ENCODE measurements around the gene LPO.

The LPO gene

DNA sequence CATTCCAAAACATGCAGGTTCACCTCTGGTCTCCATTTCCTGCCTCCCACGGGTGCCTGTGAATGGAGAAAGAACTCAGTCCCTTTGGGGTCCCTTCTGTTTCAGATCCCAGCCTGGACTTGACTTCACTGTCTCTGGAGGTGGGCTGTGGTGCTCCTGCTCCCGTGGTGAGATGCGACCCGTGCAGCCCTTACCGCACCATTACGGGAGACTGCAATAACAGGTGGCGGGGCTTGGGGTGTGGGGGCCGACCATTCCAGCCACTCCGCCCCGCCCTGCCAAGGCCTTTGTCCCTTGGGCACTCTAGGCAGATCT, 10.5 kb downstream of the LPO start:
- TF ChIP-seq TAF1 (IDR thresholded peaks at IDR 0.05; ENCODE audit: low read depth) (no peak), TCF12 (IDR thresholded peaks at IDR 0.05; ENCODE audit: low read depth) (no peak), NFIC (IDR thresholded peaks at IDR 0.05) (no peak), ZBTB7A (IDR thresholded peaks at IDR 0.05; ENCODE audit: low read depth) (no peak), EGR1 (IDR thresholded peaks at IDR 0.05) (no peak), CEBPB (IDR thresholded peaks at IDR 0.05) (no peak), CREB1 (IDR thresholded peaks at IDR 0.05; ENCODE audit: low read depth) (no peak), EP300 (IDR thresholded peaks at IDR 0.05; ENCODE audit: borderline replicate concordance) (no peak), FOXM1 (IDR thresholded peaks at IDR 0.05; ENCODE audit: borderline replicate concordance, low read depth) (no peak)
- TF ChIP-seq, protein P1, sequence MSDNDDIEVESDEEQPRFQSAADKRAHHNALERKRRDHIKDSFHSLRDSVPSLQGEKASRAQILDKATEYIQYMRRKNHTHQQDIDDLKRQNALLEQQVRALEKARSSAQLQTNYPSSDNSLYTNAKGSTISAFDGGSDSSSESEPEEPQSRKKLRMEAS (IDR thresholded peaks at IDR 0.05), result no peak
- TF ChIP-seq, protein P2, sequence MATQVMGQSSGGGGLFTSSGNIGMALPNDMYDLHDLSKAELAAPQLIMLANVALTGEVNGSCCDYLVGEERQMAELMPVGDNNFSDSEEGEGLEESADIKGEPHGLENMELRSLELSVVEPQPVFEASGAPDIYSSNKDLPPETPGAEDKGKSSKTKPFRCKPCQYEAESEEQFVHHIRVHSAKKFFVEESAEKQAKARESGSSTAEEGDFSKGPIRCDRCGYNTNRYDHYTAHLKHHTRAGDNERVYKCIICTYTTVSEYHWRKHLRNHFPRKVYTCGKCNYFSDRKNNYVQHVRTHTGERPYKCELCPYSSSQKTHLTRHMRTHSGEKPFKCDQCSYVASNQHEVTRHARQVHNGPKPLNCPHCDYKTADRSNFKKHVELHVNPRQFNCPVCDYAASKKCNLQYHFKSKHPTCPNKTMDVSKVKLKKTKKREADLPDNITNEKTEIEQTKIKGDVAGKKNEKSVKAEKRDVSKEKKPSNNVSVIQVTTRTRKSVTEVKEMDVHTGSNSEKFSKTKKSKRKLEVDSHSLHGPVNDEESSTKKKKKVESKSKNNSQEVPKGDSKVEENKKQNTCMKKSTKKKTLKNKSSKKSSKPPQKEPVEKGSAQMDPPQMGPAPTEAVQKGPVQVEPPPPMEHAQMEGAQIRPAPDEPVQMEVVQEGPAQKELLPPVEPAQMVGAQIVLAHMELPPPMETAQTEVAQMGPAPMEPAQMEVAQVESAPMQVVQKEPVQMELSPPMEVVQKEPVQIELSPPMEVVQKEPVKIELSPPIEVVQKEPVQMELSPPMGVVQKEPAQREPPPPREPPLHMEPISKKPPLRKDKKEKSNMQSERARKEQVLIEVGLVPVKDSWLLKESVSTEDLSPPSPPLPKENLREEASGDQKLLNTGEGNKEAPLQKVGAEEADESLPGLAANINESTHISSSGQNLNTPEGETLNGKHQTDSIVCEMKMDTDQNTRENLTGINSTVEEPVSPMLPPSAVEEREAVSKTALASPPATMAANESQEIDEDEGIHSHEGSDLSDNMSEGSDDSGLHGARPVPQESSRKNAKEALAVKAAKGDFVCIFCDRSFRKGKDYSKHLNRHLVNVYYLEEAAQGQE (IDR thresholded peaks at IDR 0.05; ENCODE audit: low read depth), result no peak

DNA sequence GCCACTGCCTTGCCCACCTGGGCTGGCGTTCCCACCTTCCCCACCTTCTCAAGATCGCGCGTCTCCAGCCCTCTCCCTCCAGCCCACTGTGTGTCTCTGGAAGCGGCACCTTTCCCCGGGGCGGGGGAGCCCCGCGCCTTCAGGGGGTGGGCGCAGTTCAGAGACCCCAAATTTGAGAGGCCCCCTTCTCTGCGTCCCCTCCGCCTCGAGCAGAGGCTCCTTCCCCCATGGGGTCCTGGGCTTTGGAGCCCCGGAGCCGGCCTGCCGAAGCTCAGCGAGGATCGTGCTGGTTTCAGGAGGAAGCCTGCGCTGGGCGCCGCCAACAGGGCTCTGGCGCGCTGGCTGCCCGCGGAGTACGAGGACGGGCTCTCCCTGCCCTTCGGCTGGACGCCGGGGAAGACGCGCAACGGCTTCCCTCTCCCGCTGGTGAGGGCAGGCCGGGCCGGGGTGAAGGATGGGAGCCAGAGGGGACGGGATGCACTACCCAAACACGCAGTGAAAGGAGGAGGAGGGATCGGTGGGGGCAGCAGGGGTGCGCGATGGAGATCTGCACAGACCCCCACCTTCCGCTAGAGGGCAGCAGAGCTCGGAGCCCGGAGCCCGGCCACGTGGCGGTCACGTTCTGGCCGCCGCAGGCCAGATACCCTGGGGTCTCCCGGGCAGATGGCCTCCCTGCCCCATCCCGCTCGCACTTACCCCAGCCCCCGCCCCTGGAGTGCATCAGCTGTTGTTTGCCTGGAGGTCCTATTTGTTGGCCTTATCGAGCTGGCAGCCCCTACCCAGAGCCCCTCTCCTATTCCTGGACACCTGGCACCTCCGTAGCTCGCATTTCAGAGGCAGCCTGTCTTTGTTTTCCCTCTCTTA, 11.1 kb downstream of the LPO start:
- TF ChIP-seq EGR1 (IDR thresholded peaks at IDR 0.05), result no peak
- TF ChIP-seq, protein P3, sequence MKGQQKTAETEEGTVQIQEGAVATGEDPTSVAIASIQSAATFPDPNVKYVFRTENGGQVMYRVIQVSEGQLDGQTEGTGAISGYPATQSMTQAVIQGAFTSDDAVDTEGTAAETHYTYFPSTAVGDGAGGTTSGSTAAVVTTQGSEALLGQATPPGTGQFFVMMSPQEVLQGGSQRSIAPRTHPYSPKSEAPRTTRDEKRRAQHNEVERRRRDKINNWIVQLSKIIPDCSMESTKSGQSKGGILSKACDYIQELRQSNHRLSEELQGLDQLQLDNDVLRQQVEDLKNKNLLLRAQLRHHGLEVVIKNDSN (IDR thresholded peaks at IDR 0.05), result peak; percentile 81
- TF ChIP-seq, protein P2 (IDR thresholded peaks at IDR 0.05; ENCODE audit: low read depth), result no peak
- no peak for TF ChIP-seq NFIC (IDR thresholded peaks at IDR 0.05)
- TF ChIP-seq TEAD4 (IDR thresholded peaks at IDR 0.05), result no peak
- peak; percentile 67 for TF ChIP-seq RAD21 (IDR thresholded peaks at IDR 0.05; ENCODE audit: low read depth)
- TF ChIP-seq ZBTB7A (IDR thresholded peaks at IDR 0.05; ENCODE audit: low read depth), result 0 out of 2 replicates have a peak, but pooled peaks have one; percentile 52
- no peak for TF ChIP-seq YY1 (IDR thresholded peaks at IDR 0.05; ENCODE audit: low read depth)
- TF ChIP-seq, protein P1 (IDR thresholded peaks at IDR 0.05), result peak; percentile 99
- TF ChIP-seq CEBPB (IDR thresholded peaks at IDR 0.05), result no peak
- no peak for TF ChIP-seq EP300 (IDR thresholded peaks at IDR 0.05; ENCODE audit: borderline replicate concordance)
- TF ChIP-seq CREB1 (IDR thresholded peaks at IDR 0.05; ENCODE audit: low read depth), result no peak
- no peak for TF ChIP-seq TAF1 (IDR thresholded peaks at IDR 0.05; ENCODE audit: low read depth)
- TF ChIP-seq FOXM1 (IDR thresholded peaks at IDR 0.05; ENCODE audit: borderline replicate concordance, low read depth), result no peak
- no peak for TF ChIP-seq TCF12 (IDR thresholded peaks at IDR 0.05; ENCODE audit: low read depth)

DNA sequence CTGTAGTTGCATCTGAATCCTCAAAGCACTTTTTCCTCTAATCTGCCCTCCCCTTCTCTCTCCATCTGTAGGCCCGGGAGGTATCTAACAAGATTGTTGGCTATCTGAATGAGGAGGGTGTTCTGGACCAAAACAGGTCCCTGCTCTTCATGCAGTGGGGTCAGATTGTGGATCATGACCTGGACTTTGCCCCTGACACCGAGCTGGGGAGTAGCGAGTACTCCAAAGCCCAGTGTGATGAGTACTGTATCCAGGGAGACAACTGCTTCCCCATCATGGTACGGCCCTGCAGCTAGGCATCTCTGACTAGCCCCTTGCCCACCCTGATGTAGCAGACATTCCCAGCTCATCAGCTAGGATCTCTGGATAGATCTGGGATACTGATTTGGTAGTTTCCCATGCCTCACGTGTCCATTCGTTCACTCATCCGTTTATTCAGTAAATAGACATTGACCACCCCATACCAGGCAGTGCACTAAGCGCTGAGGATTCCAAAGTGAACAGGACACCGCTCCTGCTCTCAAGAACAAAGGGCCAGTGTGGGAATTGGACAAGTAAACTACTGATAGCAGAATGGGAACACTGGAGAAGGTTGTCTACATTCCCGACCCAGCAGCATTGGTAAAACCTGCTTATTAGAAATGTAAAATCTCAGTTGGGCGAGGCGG, 12.1 kb downstream of the LPO start:
- TF ChIP-seq ZBTB7A (IDR thresholded peaks at IDR 0.05; ENCODE audit: low read depth), result no peak
- no peak for TF ChIP-seq NFIC (IDR thresholded peaks at IDR 0.05)
- no peak for TF ChIP-seq YY1 (IDR thresholded peaks at IDR 0.05; ENCODE audit: low read depth)
- no peak for TF ChIP-seq EP300 (IDR thresholded peaks at IDR 0.05; ENCODE audit: borderline replicate concordance)
- TF ChIP-seq EGR1 (IDR thresholded peaks at IDR 0.05), result no peak
- TF ChIP-seq, protein P2 (IDR thresholded peaks at IDR 0.05; ENCODE audit: low read depth), result no peak
- no peak for TF ChIP-seq TCF12 (IDR thresholded peaks at IDR 0.05; ENCODE audit: low read depth)
- TF ChIP-seq, protein P1 (IDR thresholded peaks at IDR 0.05), result no peak
- TF ChIP-seq CEBPB (IDR thresholded peaks at IDR 0.05), result no peak
- TF ChIP-seq TAF1 (IDR thresholded peaks at IDR 0.05; ENCODE audit: low read depth), result no peak
- TF ChIP-seq CREB1 (IDR thresholded peaks at IDR 0.05; ENCODE audit: low read depth), result no peak
- no peak for TF ChIP-seq FOXM1 (IDR thresholded peaks at IDR 0.05; ENCODE audit: borderline replicate concordance, low read depth)
- no peak for TF ChIP-seq TEAD4 (IDR thresholded peaks at IDR 0.05)
- TF ChIP-seq RAD21 (IDR thresholded peaks at IDR 0.05; ENCODE audit: low read depth), result no peak
- TF ChIP-seq, protein P3 (IDR thresholded peaks at IDR 0.05), result no peak
